Measurements from ENCODE around the gene ANXA6.

Gene ANXA6

GRCh38 chr5:151115272-151115905, 42.2 kb downstream of the ANXA6 start:
- peak; percentile 91 for TF ChIP-seq CTCF (IDR thresholded peaks at IDR 0.05)

DNA sequence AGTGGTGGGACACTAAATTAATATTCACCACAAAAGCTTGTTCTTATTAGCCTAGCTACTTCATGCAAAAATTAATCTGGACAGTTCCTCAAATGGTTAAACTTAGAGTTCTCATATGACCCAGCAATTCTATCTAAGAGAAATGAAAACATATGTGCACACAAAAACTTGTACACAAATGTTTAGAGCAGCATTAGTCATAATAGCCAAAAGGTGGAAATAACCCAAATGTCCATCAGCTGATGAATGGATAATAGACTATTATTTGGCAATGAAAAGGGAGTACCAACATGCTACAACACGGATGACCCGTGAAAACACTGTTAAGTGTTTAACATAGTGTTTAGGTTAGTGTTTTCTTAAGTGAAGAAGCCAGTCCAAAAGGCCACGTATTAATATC, 43.9 kb downstream of the ANXA6 start:
- Mint-ChIP-seq H3K4me3 (no peak overlapping the region), H3K9me3 (no peaks in the 10 kb centered on the region), H3K4me1 (no peaks in the 10 kb centered on the region), H3K27me3 (ENCODE audit: low read depth, poor library complexity) (no peaks in the 10 kb centered on the region), H3K27ac (no peak overlapping the region), H3K36me3 (ENCODE audit: low read depth) (peaks cover 26% of the 10 kb centered on the region)
- DNase-seq = no peak
- TF ChIP-seq CTCF (IDR thresholded peaks at IDR 0.05) = no peak

More at GRCh38 chr5:151115272-151115905, 42.2 kb downstream of the ANXA6 start:
- H3K27me3 Mint-ChIP-seq (ENCODE audit: low read depth, poor library complexity) = peaks cover 2% of the 10 kb centered on the region
- no peak overlapping the region for H3K27ac Mint-ChIP-seq
- H3K36me3 Mint-ChIP-seq (ENCODE audit: low read depth) = peaks cover 32% of the 10 kb centered on the region
- DNase-seq = peak; percentile 84
- H3K4me3 Mint-ChIP-seq = no peak overlapping the region
- no peaks in the 10 kb centered on the region for H3K9me3 Mint-ChIP-seq
- peaks cover 4% of the 10 kb centered on the region for H3K4me1 Mint-ChIP-seq

DNA sequence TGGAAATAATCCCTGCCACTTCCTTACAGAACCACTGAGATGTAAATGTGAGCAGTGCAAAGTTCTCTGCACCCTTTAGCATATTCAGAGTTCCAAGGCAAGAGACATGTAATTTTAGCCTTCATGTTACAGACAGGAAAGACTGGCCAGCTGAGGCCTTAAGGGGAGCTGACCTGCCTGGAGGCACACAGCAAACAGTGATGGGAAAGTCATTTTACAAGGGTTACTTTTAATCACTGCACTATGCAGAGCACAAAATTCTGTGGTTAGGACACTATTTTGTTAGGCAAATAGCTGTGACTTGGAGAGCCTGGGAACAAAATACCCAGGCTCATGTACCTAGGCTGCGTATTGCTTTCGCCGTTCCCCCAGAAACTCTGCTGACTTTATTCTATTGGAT, 46.6 kb downstream of the ANXA6 start:
- Mint-ChIP-seq H3K4me1 (no peaks in the 10 kb centered on the region), H3K9me3 (no peaks in the 10 kb centered on the region), H3K27me3 (ENCODE audit: low read depth, poor library complexity) (no peaks in the 10 kb centered on the region), H3K36me3 (ENCODE audit: low read depth) (peaks cover 33% of the 10 kb centered on the region), H3K4me3 (no peak overlapping the region), H3K27ac (peak overlapping the region; percentile 52)
- TF ChIP-seq CTCF (IDR thresholded peaks at IDR 0.05) = no peak
- no peak for DNase-seq

DNA sequence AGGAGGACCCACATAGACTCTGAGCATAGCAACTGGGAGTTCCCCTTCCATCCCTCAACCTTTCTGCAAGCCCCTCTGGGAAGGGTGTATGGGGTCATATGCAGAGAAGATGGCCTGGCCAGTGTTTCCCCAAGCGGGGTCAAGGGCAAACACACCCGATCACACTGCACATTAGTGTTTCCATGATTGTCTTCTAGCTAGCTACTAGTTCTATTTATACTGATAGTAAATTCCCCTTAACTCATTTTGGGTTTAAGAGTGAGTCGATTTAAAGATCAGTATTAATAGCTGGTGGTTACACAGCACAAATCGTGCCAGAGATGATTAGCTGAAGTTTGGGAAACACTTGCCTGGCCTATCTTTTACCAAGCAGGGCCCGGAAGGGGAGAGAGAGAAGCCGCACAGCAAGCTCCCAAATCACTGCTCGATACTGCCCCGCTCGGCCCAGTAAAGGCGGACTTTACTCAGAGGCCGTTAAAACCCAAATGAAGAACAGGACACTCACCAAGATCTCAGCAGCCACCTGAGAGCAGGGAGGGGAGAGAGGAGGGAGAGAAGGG, 47.4 kb downstream of the ANXA6 start:
- Mint-ChIP-seq H3K9me3 (no peaks in the 10 kb centered on the region), H3K27me3 (ENCODE audit: low read depth, poor library complexity) (no peaks in the 10 kb centered on the region), H3K27ac (peak overlapping the region; percentile 52), H3K4me1 (no peaks in the 10 kb centered on the region), H3K4me3 (no peak overlapping the region), H3K36me3 (ENCODE audit: low read depth) (peaks cover 35% of the 10 kb centered on the region)
- no peak for DNase-seq
- no peak for TF ChIP-seq CTCF (IDR thresholded peaks at IDR 0.05)

DNA sequence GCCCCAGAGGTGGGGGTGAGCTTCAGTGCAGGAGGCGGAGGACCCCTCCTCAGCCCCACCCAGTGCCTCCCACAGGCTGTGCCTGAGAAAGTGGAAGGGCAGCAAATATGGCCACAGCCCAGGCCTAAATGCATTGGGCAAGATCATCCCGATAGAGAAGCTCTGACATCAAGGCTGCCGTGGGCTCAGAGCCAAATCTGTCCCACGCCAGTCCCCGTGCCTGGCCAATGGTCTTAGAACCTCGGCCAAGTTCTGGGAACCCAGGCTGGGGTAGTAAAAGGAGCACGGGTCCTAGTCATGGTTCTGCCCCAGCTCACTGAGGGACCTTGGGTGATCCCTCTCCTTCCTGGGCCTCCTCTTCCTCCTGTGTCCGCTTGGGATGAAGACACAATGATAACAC, 49.0 kb downstream of the ANXA6 start:
- Mint-ChIP-seq H3K27ac (no peak overlapping the region), H3K36me3 (ENCODE audit: low read depth) (peaks cover 38% of the 10 kb centered on the region), H3K9me3 (no peaks in the 10 kb centered on the region), H3K27me3 (ENCODE audit: low read depth, poor library complexity) (no peaks in the 10 kb centered on the region), H3K4me3 (no peak overlapping the region), H3K4me1 (no peaks in the 10 kb centered on the region)
- no peak for DNase-seq
- no peak for TF ChIP-seq CTCF (IDR thresholded peaks at IDR 0.05)
